ENCODE data around the gene LRRC14B. TPM values are rescaled to one million over a fixed set of nuclear protein-coding genes. Genes with fewer than 3 reads are reported as not detected.

LRRC14B gene
- total RNA-seq, 1 donor from 2014 or later = not detected

DNA sequence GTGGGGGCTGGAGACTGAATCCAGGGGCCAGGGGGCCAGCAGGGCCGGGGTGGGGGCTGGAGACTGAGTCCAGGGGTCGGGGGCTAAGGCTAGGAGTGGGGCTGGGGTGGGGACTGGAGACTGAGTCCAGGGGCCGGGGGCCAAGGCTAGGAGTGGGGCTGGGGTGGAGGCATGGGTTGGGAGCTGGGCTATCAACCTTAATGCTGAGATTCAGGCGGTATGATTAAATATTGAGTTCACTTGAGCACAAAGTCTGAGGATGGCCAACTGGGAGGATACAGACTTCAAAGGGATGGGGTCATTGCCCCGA, 17.0 kb upstream of the LRRC14B start:
- intact Hi-C loops (cut with micrococcal nuclease) = no loop called here

DNA sequence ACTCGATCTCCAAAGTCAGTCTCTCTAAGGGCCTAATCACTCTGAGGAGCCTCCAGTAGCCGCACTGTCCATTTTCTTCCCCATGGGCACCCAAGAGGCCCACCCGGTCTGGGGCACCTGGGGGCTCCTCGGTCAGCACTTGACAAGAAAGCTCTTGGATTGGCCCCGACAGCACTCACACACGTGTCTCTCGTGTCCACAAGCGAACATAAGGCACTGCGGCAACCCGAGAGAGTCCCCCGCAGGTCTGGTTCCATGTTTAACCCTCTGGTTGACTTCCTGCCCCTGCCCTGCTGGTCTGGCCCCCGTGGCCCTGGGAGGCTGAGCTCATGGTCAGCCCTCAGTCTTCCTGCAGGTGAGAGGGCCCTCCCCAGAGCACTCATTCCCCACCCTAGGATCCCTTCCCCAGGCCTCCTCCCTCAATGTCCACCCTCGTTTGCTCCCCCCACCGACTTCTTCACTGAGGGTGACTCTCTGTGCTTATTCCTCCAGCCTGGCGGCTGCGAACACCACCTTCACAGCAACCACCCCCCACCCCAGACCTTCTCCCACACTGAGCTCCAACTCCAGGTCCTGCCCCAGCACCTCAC, 16.3 kb upstream of the LRRC14B start:
- intact Hi-C loops (cut with micrococcal nuclease) = no loop called here

DNA sequence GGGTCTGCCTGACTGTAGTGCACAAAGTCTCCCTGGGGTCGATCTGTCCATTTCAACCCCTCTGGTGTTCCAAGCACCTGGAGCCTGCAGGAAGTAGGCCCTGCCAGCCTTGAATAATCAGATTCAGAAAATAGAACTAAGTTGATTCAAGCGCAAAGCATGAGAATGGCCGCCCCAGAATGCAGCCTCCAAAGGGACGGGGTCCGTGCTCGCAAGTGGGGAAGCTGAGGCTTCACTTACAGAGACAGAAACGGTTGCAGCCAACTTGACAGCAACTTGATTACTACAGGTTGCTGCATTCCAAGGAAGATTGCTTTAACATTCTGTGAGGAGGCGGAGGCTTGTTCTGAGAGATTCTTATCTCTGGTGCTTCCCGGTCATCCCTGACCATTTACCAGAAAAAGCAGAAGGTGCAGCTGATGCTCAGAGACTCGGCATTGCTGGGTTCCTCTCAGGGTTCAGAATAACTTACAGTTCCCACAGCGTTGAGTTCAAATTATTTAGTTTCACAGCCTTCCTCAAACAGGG, 14.9 kb upstream of the LRRC14B start:
- intact Hi-C loops (cut with micrococcal nuclease) = no loop called here

DNA sequence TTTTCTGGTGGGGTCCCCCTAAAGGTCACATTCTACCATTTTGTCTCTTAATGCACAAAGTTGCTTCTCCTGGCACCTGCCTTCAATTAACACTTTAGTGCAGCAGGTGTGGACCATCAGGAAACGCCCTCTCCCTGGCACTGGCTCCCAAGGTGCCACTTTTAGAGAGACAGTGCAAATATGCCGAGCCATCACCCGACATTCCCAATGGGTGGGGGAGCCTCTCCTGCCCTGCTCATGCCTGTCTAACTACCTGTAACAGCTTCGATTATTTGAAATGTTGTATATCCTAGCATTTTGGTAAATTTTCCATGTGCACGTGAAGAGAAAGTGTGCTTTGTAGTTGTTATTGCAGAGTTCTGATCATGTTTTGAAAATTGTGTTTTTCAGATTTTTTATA, 13.2 kb upstream of the LRRC14B start:
- intact Hi-C loops (cut with micrococcal nuclease) = no loop called here

DNA sequence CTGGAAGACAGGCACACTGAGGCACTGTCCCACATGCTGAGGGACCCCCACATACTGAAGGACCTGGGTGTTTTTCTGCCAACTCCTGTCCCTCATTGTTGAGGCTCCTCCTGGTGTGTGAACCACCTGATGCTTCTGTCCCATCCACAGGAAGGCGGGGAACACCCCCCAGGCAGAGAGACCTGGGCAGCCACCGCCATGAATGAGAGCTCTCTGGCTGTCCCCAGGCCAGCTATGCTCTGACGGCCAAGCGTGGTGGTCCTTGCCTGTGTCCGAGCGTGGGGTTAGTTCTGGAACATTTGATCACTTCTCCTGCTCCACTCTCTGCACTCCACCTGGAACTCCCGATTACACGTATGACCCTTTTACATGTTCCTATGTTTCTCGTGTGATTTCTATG, 11.9 kb upstream of the LRRC14B start:
- intact Hi-C loops (cut with micrococcal nuclease) = no loop called here

DNA sequence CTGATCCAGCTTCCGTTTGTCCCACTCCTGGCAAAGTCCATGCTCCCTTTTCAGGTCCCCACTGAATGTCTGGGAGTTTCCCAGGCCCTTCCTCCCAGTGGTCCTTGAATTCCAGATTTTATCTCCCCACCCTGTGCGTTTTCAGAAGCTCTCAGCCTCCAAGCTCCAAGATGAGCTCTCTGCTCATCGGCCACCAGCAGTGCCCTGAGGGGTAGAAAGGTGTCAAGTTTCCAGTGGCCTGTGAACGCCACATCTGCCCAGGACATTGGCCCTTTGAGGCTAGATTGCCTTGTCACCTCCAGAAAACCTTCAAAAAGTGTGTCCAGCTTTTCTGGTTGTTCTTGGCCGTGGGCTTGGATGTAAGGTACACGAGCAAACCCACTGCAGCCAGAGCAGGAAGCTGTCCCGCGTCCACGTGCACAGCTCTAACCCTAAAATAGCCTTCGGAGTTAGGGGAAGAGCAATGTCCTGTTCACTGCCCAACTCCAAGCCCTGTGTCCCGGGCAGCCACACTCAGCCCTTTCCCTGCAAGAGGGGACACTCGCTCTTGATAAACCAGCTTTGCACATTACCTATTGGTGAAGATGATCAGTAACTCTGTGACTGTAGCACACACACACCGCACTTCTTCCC, 10.9 kb upstream of the LRRC14B start:
- intact Hi-C loops (cut with micrococcal nuclease) = no loop called here

DNA sequence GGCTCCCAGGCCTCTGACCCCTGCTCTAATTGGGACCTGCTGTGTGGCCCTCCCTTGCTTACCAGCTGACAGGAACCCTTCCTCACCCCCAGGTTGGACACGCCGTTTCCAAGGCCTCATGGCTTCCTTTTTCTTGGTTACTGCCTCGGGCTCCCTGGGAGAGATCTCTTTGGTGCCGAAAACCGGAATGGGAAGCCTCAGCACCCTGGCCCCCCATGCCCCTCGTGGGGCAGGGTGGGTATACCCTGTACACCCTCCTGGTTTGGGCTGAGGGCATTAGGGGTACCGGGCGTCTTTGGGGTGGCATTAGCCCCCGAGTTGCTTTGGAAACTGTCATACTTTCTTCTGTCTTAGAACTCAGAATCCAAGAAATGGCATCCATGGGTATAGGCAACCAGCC, 10.1 kb upstream of the LRRC14B start:
- intact Hi-C loops (cut with micrococcal nuclease) = no loop called here

DNA sequence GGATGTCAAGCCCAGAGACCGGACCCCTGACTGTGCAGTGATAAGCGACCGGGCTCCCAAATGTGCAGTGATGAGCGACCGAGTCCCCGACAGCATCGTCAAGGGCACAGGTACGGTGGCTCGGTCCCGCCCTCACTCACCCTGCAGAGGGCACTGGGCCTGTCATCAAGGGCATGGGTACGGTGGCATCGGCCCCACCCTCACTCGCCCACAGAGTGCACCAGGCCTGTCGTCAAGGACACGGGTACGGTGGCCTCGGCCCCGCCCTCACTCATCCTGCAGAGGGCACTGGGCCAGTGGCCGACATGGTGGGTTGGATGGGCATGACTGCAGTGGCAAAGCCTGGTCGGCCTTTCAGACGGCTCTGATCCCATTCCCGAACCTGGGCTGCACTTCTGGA, 9.7 kb upstream of the LRRC14B start:
- intact Hi-C loops (cut with micrococcal nuclease) = no loop called here

DNA sequence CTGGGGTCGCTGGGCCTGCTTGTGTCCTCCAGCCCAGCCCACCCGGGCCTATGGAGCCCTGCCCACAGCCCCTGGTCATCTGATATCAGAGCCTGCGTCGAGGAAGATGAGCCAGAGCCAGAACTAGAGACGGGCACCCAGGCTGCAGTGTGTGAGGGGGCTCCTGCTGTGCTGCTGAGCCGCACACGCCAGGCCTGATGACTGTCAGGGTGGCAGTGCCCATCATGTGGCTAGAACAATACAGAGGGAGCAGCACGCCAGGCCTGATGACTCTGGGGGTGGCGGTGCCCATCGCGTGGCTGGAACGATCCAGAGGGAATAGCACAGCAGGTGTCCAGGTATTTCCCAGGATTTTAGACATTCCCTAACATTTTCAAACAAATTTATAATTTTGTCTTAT, 9.2 kb upstream of the LRRC14B start:
- intact Hi-C loops (cut with micrococcal nuclease) = no loop called here

DNA sequence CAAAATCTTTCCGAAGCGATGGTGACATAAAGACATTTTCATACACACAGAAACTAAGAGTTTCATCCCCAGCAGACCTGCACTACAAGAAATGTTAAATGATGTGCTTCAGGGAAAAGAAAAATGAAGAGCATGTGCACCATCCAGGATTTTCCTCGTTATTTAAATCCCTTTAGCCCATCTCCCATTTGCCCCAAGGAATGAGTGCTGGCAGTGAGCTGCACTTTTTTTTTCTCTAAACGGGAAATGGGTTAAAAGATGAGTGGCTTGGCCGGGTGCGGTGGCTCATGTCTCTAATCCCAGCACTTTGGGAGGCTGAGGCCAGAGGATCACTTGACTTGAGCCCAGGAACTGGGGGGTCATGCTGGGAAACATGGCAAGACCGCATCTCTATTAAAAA, 6.8 kb upstream of the LRRC14B start:
- intact Hi-C loops (cut with micrococcal nuclease) = no loop called here

DNA sequence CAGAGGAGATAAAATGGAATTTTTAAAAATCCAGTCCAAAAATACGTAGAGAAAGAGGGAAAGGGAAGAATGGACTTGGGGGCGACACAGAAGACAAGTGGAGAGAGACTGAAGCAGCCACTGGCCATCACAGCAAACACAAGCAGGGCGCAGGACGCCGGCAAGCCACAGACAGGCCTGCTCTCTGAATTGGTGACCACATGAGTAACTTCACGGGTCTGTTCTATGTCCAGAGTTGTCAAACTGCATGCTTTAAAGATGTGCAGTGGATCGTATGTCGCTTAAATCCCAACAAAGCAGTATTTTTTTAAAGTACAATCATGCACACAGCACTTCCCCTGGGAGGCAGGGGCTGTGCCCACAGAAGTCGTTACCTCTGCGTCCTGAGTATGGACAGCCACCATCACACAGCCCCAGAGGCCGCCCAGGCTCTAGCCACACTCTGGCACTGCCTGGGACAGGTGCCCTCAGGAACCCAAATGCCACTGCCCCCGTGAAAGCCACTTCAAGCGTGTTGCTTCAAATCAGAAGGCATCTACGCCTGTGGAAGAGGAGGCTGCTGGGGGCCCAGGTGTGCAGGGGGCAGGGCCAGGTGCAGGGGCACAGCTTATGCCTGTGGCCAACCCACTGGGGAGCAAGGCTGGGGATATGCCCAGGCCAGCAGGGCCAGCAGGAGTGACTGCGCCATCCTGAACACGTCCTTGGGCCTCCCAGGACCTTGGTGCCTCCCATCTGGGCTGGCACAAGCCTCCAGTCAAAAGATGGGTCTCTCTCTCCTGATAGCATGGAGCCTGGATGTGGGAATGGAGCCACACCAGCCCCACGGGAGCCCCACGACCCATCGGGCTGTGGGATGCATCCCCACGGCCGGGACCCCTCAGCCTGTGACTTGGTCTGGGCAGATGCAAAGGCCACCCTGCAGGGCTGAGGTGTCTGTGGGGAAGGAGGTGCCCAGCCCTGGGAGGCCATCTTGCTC, 5.9 kb upstream of the LRRC14B start:
- intact Hi-C loops (cut with micrococcal nuclease) = no loop called here

DNA sequence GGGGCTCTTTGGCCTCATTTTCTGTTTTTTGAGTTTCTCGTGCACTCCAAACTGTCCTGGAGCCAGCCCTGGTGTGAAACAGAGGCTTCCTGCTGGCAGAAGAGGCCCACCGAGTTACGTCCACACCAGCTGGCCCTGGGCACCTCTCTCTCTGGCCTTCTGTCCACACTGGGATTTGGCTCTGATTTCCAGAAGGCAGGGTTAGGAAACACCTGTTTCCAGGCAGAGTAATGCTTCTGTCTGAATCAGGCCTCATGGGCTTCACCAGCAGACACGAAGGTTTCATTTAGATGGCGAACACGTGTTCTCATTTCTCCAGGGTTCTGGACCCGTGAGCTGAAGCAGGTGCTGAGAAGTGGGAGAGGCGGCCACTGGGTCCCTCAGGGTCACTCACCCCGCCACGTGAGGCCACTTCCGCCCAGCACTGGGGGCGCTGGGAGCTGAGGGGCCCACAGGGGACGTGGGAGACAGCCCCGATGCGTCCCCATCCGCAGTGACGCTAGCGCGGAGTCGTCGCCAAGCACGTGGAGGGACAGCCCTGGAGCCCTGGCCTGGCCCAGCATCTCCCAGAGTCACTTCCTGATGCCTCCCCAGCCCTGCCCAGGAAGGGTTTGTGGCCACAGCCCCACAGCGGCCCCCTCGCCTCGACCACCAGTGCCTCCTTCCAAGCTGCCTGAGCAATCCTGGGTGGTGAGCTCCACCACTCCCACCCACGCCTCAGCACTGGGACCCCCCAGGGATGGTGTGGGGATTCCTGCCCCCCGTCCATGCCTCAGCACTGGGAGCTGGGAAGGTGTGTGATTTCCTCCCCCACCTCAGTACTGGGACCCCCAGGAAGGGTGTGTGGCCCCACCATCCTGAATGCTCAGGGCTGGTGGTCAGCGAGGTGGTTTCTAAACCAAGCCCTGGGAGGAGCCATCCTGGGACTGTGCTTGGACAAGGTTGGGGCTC, 4.9 kb upstream of the LRRC14B start:
- intact Hi-C loops (cut with micrococcal nuclease) = no loop called here

DNA sequence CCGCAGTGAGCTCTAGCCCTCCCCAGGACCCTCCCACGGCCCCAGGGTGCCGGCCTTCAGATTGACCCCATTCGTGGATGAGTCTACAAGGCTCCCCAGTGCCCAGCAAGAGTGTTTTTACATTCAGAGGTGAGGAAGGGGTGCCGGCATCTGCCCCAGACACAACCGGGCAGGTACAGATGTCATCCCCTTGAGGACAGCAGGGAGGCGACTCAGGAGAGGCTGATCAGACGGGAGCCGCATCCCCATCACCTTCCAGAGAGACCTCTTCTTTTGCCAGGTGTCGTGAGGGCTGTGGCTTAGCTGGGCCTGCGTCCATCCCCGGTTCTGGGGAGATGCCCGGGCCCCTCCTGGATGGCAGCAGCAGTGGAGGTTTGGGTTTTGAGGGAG, 4.3 kb upstream of the LRRC14B start:
- intact Hi-C loops (cut with micrococcal nuclease) = no loop called here

DNA sequence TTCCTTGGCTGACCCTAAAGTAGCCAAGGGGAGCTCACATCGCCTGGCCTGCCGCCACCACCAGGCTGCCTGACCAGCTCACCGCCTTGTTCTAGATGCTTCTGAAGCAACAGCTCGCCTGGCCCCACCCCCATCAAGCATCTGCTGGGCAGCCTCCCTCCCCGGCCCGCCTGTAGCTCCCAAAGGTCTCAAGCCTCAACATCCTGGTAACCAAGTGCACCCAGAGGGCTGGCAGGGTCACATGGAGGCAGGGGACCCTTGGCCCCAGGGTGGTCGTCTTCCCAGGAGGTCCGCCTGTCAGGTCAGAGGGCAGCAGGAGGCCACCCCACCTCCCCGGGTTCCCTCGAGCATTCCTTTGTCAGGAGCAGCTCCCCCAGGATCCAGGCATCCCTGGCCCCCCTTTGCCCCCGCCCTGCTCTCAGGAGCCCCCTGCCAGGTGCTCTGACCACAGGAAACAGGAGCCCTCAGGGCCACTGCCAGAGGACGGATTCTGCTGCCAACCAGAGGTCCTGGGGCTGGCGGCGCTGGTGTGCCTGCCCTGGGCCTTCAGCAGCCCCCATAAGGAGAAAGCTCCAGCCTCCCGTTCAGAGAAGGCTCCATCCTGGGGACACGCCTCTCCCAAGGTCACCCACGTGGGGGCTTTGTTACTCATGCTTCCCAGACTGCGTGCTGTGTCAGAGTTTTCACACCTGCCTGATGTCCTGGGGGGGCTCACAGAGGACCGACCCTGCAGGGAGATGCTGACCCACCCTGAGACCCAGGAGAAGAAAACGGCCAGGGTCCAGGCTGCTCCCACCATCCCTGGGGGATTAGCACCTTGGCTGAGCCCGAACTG, 3.5 kb upstream of the LRRC14B start:
- intact Hi-C loops (cut with micrococcal nuclease) = loop anchor here (1.0 kb wide), 1 partner anchor 31 kb away; no protein-coding TSS in a partner anchor

DNA sequence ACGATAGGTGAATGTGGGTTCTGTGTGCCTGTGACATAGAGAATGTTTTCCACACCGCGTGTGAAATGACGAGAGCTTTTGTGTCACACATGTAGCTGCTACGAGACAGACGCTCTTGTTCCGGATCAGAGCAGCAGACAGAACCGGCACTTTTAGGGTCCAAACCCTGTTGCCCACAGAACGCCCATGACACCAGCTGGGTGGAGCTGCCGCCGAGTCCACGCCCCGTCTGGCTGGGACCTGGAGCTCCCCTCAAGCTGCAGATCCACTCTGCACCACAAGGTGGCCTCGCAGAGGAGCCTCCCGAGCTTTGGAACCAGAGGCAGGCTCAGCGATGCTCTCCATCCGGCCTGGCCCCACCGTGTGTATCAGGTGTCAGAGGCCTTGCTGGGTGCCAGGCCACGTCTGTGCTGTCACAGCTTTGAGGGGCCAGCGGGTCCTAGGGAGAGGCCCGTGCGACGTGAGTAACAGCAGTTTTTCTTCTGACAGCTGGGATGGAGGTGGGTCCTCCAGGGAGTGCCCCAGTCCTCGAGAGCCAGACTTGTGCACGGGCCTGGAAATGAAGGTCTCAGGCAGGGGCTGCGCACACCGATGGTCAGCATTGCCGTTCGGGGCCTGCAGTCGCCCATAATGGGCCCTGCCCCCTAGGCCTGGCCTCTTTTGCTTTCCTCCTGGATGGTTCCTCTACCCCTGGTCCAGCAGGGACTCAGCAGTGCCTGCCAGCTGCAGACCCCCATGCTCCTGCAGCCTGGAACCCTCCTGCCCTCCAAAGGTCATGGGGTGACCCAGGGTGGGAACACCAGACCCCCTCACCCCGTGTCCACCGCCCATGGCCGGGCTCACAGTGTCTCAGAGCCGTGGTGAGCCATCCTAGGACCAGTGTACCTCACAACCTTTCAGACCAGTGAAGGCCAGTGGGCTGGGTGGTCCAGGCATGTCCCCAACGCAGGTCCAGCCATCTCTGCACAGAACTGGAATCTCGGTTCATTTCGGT, 2.5 kb upstream of the LRRC14B start:
- intact Hi-C loops (cut with micrococcal nuclease) = loop anchor here (1.0 kb wide), 1 partner anchor 31 kb away; no protein-coding TSS in a partner anchor

DNA sequence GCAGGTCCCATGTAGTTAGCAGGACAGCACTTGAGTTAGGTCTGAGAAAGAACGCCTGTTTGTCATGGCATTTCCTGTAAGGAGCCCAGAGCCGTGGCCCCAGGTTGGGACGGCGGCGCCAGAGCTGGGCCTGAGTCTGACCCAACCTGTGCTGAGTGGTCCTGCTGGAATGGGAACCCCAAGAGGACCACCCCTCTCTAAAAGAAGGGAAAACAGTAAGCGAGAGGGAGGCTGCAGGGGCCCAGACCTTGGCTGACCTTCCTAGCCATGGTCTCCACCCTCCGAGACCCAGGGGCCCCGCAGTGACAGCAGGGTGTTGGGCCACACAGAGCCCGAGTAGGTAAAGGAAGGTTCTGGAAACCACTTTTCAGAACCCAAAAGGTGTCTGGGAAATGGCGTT, 1.8 kb upstream of the LRRC14B start:
- intact Hi-C loops (cut with micrococcal nuclease) = no loop called here

DNA sequence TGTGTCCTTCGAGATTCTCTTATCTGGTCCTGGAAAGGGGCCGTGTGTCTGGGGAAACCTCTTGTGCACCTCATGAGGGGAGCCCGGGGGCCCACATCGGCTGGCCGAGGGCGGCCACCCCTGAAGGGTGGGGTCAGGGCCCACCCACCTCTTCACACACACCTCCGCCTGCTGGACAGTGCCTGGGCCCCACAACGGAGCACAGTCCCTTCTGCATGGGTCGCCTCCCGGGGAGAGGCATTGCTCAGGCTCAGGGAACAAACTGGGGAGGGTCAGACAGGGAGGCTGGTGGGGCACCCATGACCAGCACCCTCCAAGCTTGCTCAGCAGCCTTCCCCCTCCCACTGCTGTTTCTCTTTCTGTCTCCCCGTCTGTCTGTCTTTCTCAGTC, 1.3 kb upstream of the LRRC14B start:
- intact Hi-C loops (cut with micrococcal nuclease) = no loop called here

DNA sequence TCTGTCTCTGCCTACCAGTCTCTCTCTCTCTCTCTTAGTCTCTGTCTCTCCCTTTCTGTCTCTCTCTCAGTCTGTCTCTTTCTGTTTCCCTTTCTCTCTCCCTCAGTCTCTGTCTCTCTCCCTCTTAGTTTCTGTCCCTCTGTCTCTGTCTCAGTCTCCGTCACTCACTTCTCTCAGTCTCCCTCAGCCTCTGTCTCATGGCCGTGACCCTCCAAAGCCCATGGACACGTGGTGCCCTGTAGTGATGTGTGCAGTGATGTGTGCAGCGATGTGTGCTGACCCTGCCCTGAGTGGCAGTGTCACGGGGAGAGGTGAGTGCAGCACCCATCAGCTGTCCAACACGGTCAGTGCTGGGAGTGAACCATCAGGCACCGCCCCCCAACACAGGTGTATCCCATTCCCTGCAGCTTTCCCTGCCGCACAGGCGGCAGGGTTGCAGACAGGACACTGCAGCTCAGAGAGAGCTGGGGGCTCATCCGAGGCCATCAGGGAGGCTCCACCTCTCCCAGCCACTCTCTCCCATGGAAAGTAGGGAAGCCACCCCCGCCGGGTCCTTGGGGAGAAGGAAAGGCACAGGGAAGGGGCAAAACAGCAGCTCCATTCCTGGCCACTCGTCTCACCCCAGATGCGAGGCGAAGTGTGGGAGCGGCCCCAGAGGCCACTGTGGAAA, 794 bp upstream of the LRRC14B start:
- intact Hi-C loops (cut with micrococcal nuclease) = no loop called here

All from T-helper 2 cell treated with Interferon-gamma antibody and Interleukin-4, amounts not matched to agents 100 ng/mL and 5 ng/mL, for 36 hours (primary cell).